Measurements from ENCODE around the gene SF3B3.

GRCh38 chr16:70579248-70579647, 55.6 kb downstream of the SF3B3 start:
- TF ChIP-seq CTCF (IDR thresholded peaks at IDR 0.05), result no peak
- TF ChIP-seq EP300 (IDR thresholded peaks at IDR 0.05), result no peak
- TF ChIP-seq POLR2A (IDR thresholded peaks at IDR 0.05), result no peak
- no peak for TF ChIP-seq POLR2AphosphoS5 (IDR thresholded peaks at IDR 0.05)

Data from upper lobe of left lung (tissue), 4 donors.